GM23248 (cell line): Measurements from ENCODE around the gene CDH22. TPM values are rescaled to one million over a fixed set of nuclear protein-coding genes. Genes with fewer than 3 reads are reported as not detected.

ENCODE experiments used
- DNase-seq: peaks from one replicate; pipeline ENCODE4 v3.0.0-alpha.2; 2015
- H2AFZ ChIP-seq: fragments of 200-600 bp; sonication (generic); 2 replicates; pipeline ENCODE4 v1.6.1; 2016; ENCODE audit warnings: antibody characterized with exemption
- H3F3A ChIP-seq: fragments of 200-600 bp; sonication (generic); 2 replicates; pipeline ENCODE4 v1.6.1; 2016; ENCODE audit warnings: mild to moderate bottlenecking, antibody characterized with exemption, mixed run types; ENCODE audit not compliant: insufficient read depth
- H3K27ac ChIP-seq: fragments of 200-600 bp; sonication (generic); 2 replicates; pipeline ENCODE4 v1.5.1; 2016; ENCODE audit warnings: mild to moderate bottlenecking
- H3K27me3 ChIP-seq: fragments of 200-600 bp; sonication (generic); replicated peaks from 2 replicates; pipeline ENCODE4 v1.6.1; 2016; ENCODE audit warnings: mild to moderate bottlenecking; ENCODE audit not compliant: insufficient read depth
- H3K36me3 ChIP-seq: fragments of 200-600 bp; sonication (generic); 2 replicates; pipeline ENCODE4 v1.6.1; 2016; ENCODE audit warnings: low read depth, mild to moderate bottlenecking
- H3K4me1 ChIP-seq: fragments of 200-600 bp; sonication (generic); 2 replicates; pipeline ENCODE4 v1.6.1; 2016; ENCODE audit warnings: mild to moderate bottlenecking; ENCODE audit not compliant: insufficient read depth
- H3K4me2 ChIP-seq: fragments of 200-600 bp; sonication (generic); one replicate; pipeline ENCODE4 v1.6.1; 2016; ENCODE audit warnings: mild to moderate bottlenecking; ENCODE audit not compliant: unreplicated experiment
- H3K4me3 ChIP-seq: fragments of 200-600 bp; sonication (generic); 2 replicates; pipeline ENCODE4 v1.5.1; 2016; ENCODE audit warnings: mild to moderate bottlenecking
- H3K79me2 ChIP-seq: fragments of 200-600 bp; sonication (generic); 2 replicates; pipeline ENCODE4 v1.6.1; 2016; ENCODE audit warnings: mild to moderate bottlenecking; ENCODE audit not compliant: insufficient read depth
- H3K9ac ChIP-seq: fragments of 200-600 bp; sonication (generic); 2 replicates; pipeline ENCODE4 v1.6.1; 2016; ENCODE audit warnings: mild to moderate bottlenecking
- H3K9me2 ChIP-seq: fragments of 200-600 bp; sonication (generic); 2 replicates; pipeline ENCODE4 v1.6.1; 2016; ENCODE audit warnings: mixed run types, mild to moderate bottlenecking, moderate library complexity; ENCODE audit not compliant: insufficient read depth
- H3K9me3 ChIP-seq: fragments of 200-600 bp; sonication (generic); one replicate; pipeline ENCODE4 v1.6.1; 2017; ENCODE audit warnings: low read depth
- H4K20me1 ChIP-seq: fragments of 200-600 bp; sonication (generic); 2 replicates; pipeline ENCODE4 v1.6.0; 2016; ENCODE audit not compliant: insufficient read depth
- EZH2 ChIP-seq: fragments of 200-600 bp; sonication (generic); IDR thresholded peaks from 2 replicates; pipeline ENCODE4 v1.6.1; 2018; ENCODE audit warnings: antibody characterized with exemption, mild to moderate bottlenecking; ENCODE audit not compliant: insufficient read depth, poor library complexity, severe bottlenecking
- EZH2phosphoT487 ChIP-seq: fragments of 200-600 bp; sonication (generic); IDR thresholded peaks from 2 replicates; pipeline ENCODE4 v1.6.1; 2018; ENCODE audit warnings: antibody characterized with exemption, moderate library complexity, mild to moderate bottlenecking, low read depth; ENCODE audit not compliant: insufficient read depth
- WGBS, 2 experiments: methylation state at CpG; one replicate each; pipeline ENCODE4 v1.1.6; 2015 to 2017; ENCODE audit warnings: low lambda C conversion rate in 2 of 2, low coverage in 1 of 2; ENCODE audit errors: missing lambda C conversion rate in 2 of 2; 5-methylcytosine and 5-hydroxymethylcytosine counted together
- in situ Hi-C: fragments of 300-500 bp; cut with MboI; formaldehyde crosslinking; loops from 2 replicates; pipeline ENCODE4 v1.15.0; 2020
- polyA plus RNA-seq: library from polyadenylated mRNA; unstranded; fragments of >200 nt; fragmentation: Nextera tagmentation; extraction: Ambion mirVana; gene quantifications from 2 replicates; pipeline ENCODE4 v1.2.1, GENCODE V29; 2016
- total RNA-seq: library from RNA; depleted of rRNA; stranded (reverse); fragments of >200 nt; shearing (Covaris generic); gene quantifications from 2 replicates; pipeline ENCODE4 v1.2.3, GENCODE V29; 2014

The CDH22 gene
- total and polyA plus RNA-seq, 2 experiments from 2014 or later, result not detected

- H3K36me3 ChIP-seq, result no peaks in the 10 kb centered on the region
- peaks cover 29% of the 10 kb centered on the region for H3K27me3 ChIP-seq
- H3K27ac ChIP-seq, result no peak overlapping the region
- H3K4me1 ChIP-seq, result no peaks in the 10 kb centered on the region
- TF ChIP-seq EZH2 (no peak), EZH2phosphoT487 (no peak)
- no peak overlapping the region for H3K4me3 ChIP-seq
- no peak overlapping the region for H3K4me2 ChIP-seq
- in situ Hi-C loops, result loop anchor here (25.0 kb wide), 1 partner anchor 295 kb away; no protein-coding TSS in a partner anchor
- H2AFZ ChIP-seq, result no peak overlapping the region
- H3K9me2 ChIP-seq, result no peaks in the 10 kb centered on the region
- DNase-seq, result no peak
- no peaks in the 10 kb centered on the region for H3K79me2 ChIP-seq
- no peaks in the 10 kb centered on the region for H4K20me1 ChIP-seq
- H3K9ac ChIP-seq, result no peak overlapping the region
- H3K9me3 ChIP-seq, result no peaks in the 10 kb centered on the region
- no peaks in the 10 kb centered on the region for H3F3A ChIP-seq
- WGBS, 2 experiments, result 27 to 29% methylated on average over 5 of the region's 5 CpGs
Measured at GRCh38 chr20:46142124-46142523, 166.2 kb downstream of the CDH22 start.

DNA sequence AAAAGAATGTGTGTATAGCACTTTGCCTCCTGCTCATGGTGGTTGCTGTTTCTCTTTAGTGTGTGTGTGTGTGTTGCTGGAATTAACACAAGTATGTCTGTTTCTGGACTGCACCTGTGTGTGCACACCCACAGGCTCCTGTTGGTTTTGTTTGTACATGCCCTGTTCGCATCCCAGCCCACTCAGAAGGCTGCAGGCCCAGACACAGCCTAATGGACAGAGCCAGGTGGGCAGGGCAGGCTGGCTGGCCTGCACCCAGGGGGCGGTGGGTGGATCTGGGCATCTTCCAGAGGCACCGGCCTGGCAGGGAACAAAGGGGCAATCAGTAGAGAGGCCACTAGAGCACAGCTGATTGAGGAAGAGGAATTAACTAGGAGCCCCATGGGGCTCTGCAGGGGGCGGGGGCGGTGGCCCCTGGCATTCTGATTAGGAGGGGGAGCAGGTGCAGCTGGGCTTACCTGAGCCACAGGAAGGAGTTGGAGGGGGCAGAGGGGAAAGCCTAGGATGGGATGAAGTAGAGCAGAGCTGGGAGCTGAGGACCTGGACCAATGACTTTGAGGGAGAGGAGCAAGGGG is 168.3 kb downstream of the CDH22 start:
- Histone ChIP-seq H2AFZ (no peak overlapping the region), H3F3A (no peaks in the 10 kb centered on the region), H3K79me2 (no peaks in the 10 kb centered on the region), H3K27me3 (peaks cover 29% of the 10 kb centered on the region), H3K27ac (no peak overlapping the region), H4K20me1 (no peaks in the 10 kb centered on the region), H3K4me1 (no peaks in the 10 kb centered on the region), H3K9ac (no peak overlapping the region), H3K4me3 (no peak overlapping the region), H3K9me3 (no peaks in the 10 kb centered on the region), H3K4me2 (no peak overlapping the region), H3K36me3 (no peaks in the 10 kb centered on the region), H3K9me2 (no peaks in the 10 kb centered on the region)
- in situ Hi-C loops, result loop anchor here (10.0 to 25.0 kb wide), 2 partner anchors 205 to 297 kb away; no protein-coding TSS in a partner anchor
- TF ChIP-seq EZH2phosphoT487 (no peak), EZH2 (no peak)
- no peak for DNase-seq
- 30 to 43% methylated on average over 3 to 5 of the region's 5 CpGs for WGBS, 2 experiments

GRCh38 chr20:46139266-46139889 is 168.9 kb downstream of the CDH22 start:
- no peak overlapping the region for H3K27ac ChIP-seq
- H3K27me3 ChIP-seq, result peaks cover 29% of the 10 kb centered on the region
- WGBS, 2 experiments, result 31 to 33% methylated on average over 8 of the region's 8 CpGs
- TF ChIP-seq EZH2, result no peak
- TF ChIP-seq EZH2phosphoT487, result no peak
- no peak for DNase-seq
- H3K4me1 ChIP-seq, result no peaks in the 10 kb centered on the region
- no peak overlapping the region for H2AFZ ChIP-seq
- H3K4me2 ChIP-seq, result no peak overlapping the region
- no peaks in the 10 kb centered on the region for H3K9me2 ChIP-seq
- H3F3A ChIP-seq, result no peaks in the 10 kb centered on the region
- in situ Hi-C loops, result loop anchor here (10.0 to 25.0 kb wide), 2 partner anchors 205 to 298 kb away; no protein-coding TSS in a partner anchor
- no peaks in the 10 kb centered on the region for H4K20me1 ChIP-seq
- H3K4me3 ChIP-seq, result no peak overlapping the region
- no peaks in the 10 kb centered on the region for H3K9me3 ChIP-seq
- H3K9ac ChIP-seq, result no peak overlapping the region
- no peaks in the 10 kb centered on the region for H3K79me2 ChIP-seq
- H3K36me3 ChIP-seq, result no peaks in the 10 kb centered on the region

DNA sequence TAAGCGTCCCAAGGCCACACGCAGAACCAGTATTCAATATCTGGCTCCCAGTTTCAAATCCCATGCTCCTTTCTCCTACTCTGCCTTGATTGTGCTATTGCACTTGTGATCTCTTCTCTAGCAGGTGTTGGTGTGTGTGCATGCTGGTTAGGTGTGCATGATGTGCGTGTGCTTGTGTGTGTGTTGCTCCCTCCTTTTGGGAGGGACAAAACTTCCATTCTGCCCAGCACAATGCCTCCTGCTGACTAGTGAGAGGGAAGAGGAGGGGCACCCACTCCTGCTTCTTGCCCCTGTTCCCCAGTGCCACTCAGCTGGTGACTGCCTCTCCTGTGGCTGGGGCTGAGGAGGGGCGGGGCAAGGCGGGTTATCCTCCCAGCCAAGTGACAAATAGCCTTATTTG is 170.5 kb downstream of the CDH22 start:
- Histone ChIP-seq H3K27me3 (peaks cover 22% of the 10 kb centered on the region), H3K27ac (no peak overlapping the region), H3K4me1 (no peaks in the 10 kb centered on the region), H3K79me2 (no peaks in the 10 kb centered on the region), H4K20me1 (no peaks in the 10 kb centered on the region), H3F3A (no peaks in the 10 kb centered on the region), H3K9me3 (no peaks in the 10 kb centered on the region), H3K4me2 (no peak overlapping the region), H3K4me3 (no peak overlapping the region), H3K9ac (no peak overlapping the region), H3K9me2 (no peaks in the 10 kb centered on the region), H2AFZ (no peak overlapping the region), H3K36me3 (no peaks in the 10 kb centered on the region)
- 55 to 59% methylated on average over 5 of the region's 5 CpGs for WGBS, 2 experiments
- in situ Hi-C loops, result loop anchor here (10.0 to 25.0 kb wide), 2 partner anchors 207 to 299 kb away; no protein-coding TSS in a partner anchor
- no peak for DNase-seq
- TF ChIP-seq EZH2 (no peak), EZH2phosphoT487 (no peak)
